ENCODE measurements around the gene USP54. TPM values are rescaled to one million over a fixed set of nuclear protein-coding genes. Genes with fewer than 3 reads are reported as not detected.
A peak's percentile ranks its signal among the peaks of the same experiment; 100 is the strongest.
"Not testable (repeated sequence)": the region's sequence is repeated elsewhere in the genome, so short reads cannot be mapped to it uniquely, and the experiment has no call there.

USP54 gene
- total and polyA plus RNA-seq, 8 donors = 54.8 to 122 (median 66.1) TPM

- H3K36me3 ChIP-seq = no peaks in the 10 kb centered on the region
- H3K4me1 ChIP-seq = peaks cover 10 to 11% of the 10 kb centered on the region in 2 donors
- peak in 3 of 4 donors; percentile 55 to 83 (median 57) for DNase-seq
- no peaks in the 10 kb centered on the region for H3K27me3 ChIP-seq
- H3K27ac ChIP-seq = peak overlapping the region; percentile 74 to 78
- H3K9me3 ChIP-seq = no peaks in the 10 kb centered on the region
- no peak for TF ChIP-seq CTCF (IDR thresholded peaks at IDR 0.05)
- peak; percentile 60 for ATAC-seq
- peak overlapping the region; percentile 82 to 83 for H3K4me3 ChIP-seq
- intact Hi-C loops (cut with DNase I) = no loop called here
Measured at GRCh38 chr10:73625004-73625883, 34.1 kb upstream of the USP54 start.

GRCh38 chr10:73623056-73623455 lies 31.9 kb upstream of the USP54 start:
- peaks cover 10 to 11% of the 10 kb centered on the region in 2 donors for H3K4me1 ChIP-seq
- no peak for DNase-seq
- TF ChIP-seq CTCF (IDR thresholded peaks at IDR 0.05) = no peak
- no peak overlapping the region for H3K4me3 ChIP-seq
- no peak overlapping the region for H3K27ac ChIP-seq
- no peaks in the 10 kb centered on the region for H3K27me3 ChIP-seq
- ATAC-seq = no peak
- no peaks in the 10 kb centered on the region for H3K9me3 ChIP-seq
- H3K36me3 ChIP-seq = no peaks in the 10 kb centered on the region
- intact Hi-C loops (cut with DNase I) = no loop called here

DNA sequence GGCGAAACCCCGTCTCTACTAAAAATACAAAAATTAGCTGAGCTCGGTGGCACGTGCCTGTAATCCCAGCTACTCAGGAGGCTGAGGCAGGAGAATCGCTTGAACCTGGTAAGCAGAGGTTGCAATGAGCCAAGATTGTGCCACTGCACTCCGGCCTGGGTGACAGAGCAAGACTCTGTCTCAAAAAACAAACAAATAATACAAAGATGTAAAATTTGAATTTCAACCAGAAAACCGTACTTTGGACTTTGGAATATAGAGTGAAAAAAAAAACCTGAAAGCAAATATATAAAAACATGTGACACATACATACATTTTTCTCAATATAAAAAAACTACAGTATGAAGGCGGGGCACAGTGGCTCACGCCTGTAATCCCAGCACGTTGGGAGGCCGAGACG lies 29.8 kb upstream of the USP54 start:
- intact Hi-C loops (cut with DNase I); H3K4me1 ChIP-seq; H3K4me3 ChIP-seq; DNase-seq; H3K36me3 ChIP-seq; ATAC-seq; H3K9me3 ChIP-seq; H3K27me3 ChIP-seq; H3K27ac ChIP-seq: not testable (repeated sequence)

DNA sequence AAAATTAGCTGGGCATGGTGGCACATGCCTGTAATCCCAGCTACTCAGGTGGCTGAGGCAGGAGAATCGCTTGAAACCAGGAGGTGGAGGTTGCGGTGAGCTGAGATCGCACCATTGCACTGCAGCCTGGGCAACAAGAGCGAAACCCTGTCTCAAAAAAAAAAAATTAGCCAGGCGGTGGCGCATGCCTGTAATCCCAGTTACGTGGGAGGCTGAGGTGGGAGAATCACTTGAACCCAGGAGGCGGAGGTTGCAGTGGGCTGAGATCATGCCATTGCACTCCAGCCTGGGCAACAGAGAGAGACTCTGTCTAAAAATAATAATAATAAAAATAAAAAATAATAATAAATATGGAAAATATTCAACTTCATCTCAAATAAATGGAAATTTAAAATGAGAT lies 26.0 kb upstream of the USP54 start:
- H3K36me3 ChIP-seq; intact Hi-C loops (cut with DNase I); H3K27ac ChIP-seq; ATAC-seq; H3K9me3 ChIP-seq; DNase-seq; H3K4me3 ChIP-seq; H3K4me1 ChIP-seq; H3K27me3 ChIP-seq: not testable (repeated sequence)

DNA sequence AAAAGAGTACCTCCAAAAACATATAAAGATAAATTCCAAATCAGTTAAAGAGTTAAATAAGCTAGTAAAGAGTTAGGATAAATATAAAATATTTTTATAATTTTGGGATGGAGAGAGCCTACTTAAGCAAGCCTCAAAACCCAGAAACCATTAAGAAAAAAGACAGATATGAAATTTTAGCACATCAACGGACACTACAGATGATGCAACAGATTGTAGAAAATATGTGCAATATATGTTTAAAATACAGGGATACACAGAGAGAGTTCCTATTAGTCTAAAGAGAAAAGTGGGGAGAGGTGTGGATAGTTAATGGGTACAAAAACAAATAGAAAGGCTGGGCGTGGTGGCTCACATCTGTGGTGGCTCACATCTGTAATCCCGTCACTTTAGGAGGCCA lies 23.6 kb upstream of the USP54 start:
- H3K27me3 ChIP-seq = no peaks in the 10 kb centered on the region
- H3K4me1 ChIP-seq = no peaks in the 10 kb centered on the region
- no peaks in the 10 kb centered on the region for H3K36me3 ChIP-seq
- intact Hi-C loops (cut with DNase I) = no loop called here
- H3K27ac ChIP-seq = no peak overlapping the region
- no peaks in the 10 kb centered on the region for H3K9me3 ChIP-seq
- H3K4me3 ChIP-seq = no peak overlapping the region
- no peak for DNase-seq
- no peak for TF ChIP-seq CTCF (IDR thresholded peaks at IDR 0.05)
- no peak for ATAC-seq

- Histone ChIP-seq H3K4me1 (no peaks in the 10 kb centered on the region), H3K36me3 (no peaks in the 10 kb centered on the region), H3K4me3 (no peak overlapping the region), H3K27me3 (no peaks in the 10 kb centered on the region), H3K9me3 (no peaks in the 10 kb centered on the region), H3K27ac (no peak overlapping the region)
- ATAC-seq (no peak), DNase-seq (no peak)
- no peak for TF ChIP-seq CTCF (IDR thresholded peaks at IDR 0.05)
- intact Hi-C loops (cut with DNase I) = no loop called here
Measured at GRCh38 chr10:73609116-73609515, 18.0 kb upstream of the USP54 start.
